Endothelial cell of umbilical vein (primary cell): Measurements from ENCODE around the gene MAG.

Experiments used
- CTCF ChIP-seq, 2 donors: IDR thresholded peaks; 1 replicate in 1 of 2; 2 replicates in 1 of 2; pipeline ENCODE4 v1.5.1; 2011; ENCODE audit warnings: low read length in 2 of 2, mild to moderate bottlenecking in 2 of 2, moderate library complexity in 2 of 2, control low read depth in 1 of 2, inconsistent platforms in 1 of 2, low read depth in 1 of 2; ENCODE audit not compliant: insufficient read depth in 1 of 2; ENCODE audit errors: extremely low read depth in 1 of 2
- EZH2 ChIP-seq: IDR thresholded peaks from 2 replicates; pipeline ENCODE4 v1.6.1; 2012; ENCODE audit warnings: borderline replicate concordance, low read depth, mild to moderate bottlenecking, moderate library complexity, low read length, inconsistent platforms; ENCODE audit not compliant: severe bottlenecking
- FOS ChIP-seq: IDR thresholded peaks from 2 replicates; pipeline ENCODE4 v1.6.1; 2011; ENCODE audit warnings: mild to moderate bottlenecking, low read length, moderate library complexity, borderline replicate concordance; ENCODE audit not compliant: insufficient read depth
- GATA2 ChIP-seq: IDR thresholded peaks from 2 replicates; pipeline ENCODE4 v1.7.0; 2011; ENCODE audit warnings: low read depth, mild to moderate bottlenecking, moderate library complexity, mixed read lengths, low read length; ENCODE audit not compliant: insufficient read length, insufficient read depth
- JUN ChIP-seq: IDR thresholded peaks from 2 replicates; pipeline ENCODE4 v1.6.1; 2011; ENCODE audit warnings: borderline replicate concordance, low read depth; ENCODE audit not compliant: insufficient read length, insufficient read depth
- MYC ChIP-seq: IDR thresholded peaks from one replicate; pipeline ENCODE4 v1.6.1; 2011; ENCODE audit warnings: mild to moderate bottlenecking, low read depth, low read length
- POLR2A ChIP-seq: IDR thresholded peaks from 2 replicates; pipeline ENCODE4 v1.6.1; 2012; ENCODE audit warnings: low read depth, mild to moderate bottlenecking, control low read depth, low read length
- POLR2AphosphoS5 ChIP-seq: IDR thresholded peaks from 2 replicates; pipeline ENCODE4 v1.6.1; 2012; ENCODE audit warnings: low read depth, mild to moderate bottlenecking, control low read depth, low read length, moderate library complexity; ENCODE audit not compliant: insufficient read depth

- no peak for TF ChIP-seq CTCF (IDR thresholded peaks at IDR 0.05; ENCODE audit: extremely low read depth in 1 of 2, insufficient read depth in 1 of 2, low read depth in 1 of 2, low read length in 2 of 2)
- TF ChIP-seq EZH2, result no peak
- TF ChIP-seq POLR2AphosphoS5, result no peak
- no peak for TF ChIP-seq JUN
- no peak for TF ChIP-seq POLR2A
- TF ChIP-seq MYC, result no peak
- TF ChIP-seq GATA2, result no peak
- TF ChIP-seq FOS, result no peak
Measured at GRCh38 chr19:35347171-35347929, 55.4 kb downstream of the MAG start, which contains the start of gene FFAR1.
